Measurements from ENCODE around the gene RANBP6. TPM values are rescaled to one million over a fixed set of nuclear protein-coding genes. Genes with fewer than 3 reads are reported as not detected.
"Not testable (repeated sequence)": the region's sequence is repeated elsewhere in the genome, so short reads cannot be mapped to it uniquely, and the experiment has no call there.

Gene RANBP6
- 8.3 and 8.6 TPM in 2 replicates for polyA plus RNA-seq (2013)

- H3K4ac ChIP-seq (ENCODE audit: low read depth, low read length), result peak within 1 kb of the TSS; percentile 88
- H3K9ac ChIP-seq (ENCODE audit: low read length), result peak within 1 kb of the TSS; percentile 78
- H2AK5ac ChIP-seq (ENCODE audit: low read length), result peak within 1 kb of the TSS; percentile 74
- DNase-seq, result peak; percentile 85 to 88
- H3K36me3 ChIP-seq (ENCODE audit: control insufficient read depth in 1 of 2, insufficient read depth in 2 of 2, low read length in 2 of 2), result peaks cover 0 to 5% of the 10 kb centered on the region in 2 experiments
- H2BK12ac ChIP-seq (ENCODE audit: low read length), result peak within 1 kb of the TSS; percentile 84
- peak within 1 kb of the TSS; percentile 59 for H4K12ac ChIP-seq (ENCODE audit: low read depth, low read length)
- H3K27me3 ChIP-seq (ENCODE audit: insufficient read depth, low read length), result no peaks in the 10 kb centered on the region
- H3K79me1 ChIP-seq (ENCODE audit: low read length), result peaks cover 6% of the 10 kb centered on the region
- peaks cover 6 to 9% of the 10 kb centered on the region in 2 experiments for H3K4me1 ChIP-seq (ENCODE audit: control insufficient read depth in 1 of 2, insufficient read depth in 2 of 2, low read length in 2 of 2)
- H4K8ac ChIP-seq (ENCODE audit: low read depth, low read length), result peak within 1 kb of the TSS; percentile 97
- no peak within 1 kb of the TSS for H3K27ac ChIP-seq (ENCODE audit: low read depth, low read length)
- peak within 1 kb of the TSS; percentile 82 for H3K14ac ChIP-seq (ENCODE audit: low read length)
- peak within 1 kb of the TSS; percentile 43 for H2BK120ac ChIP-seq (ENCODE audit: insufficient read depth, low read length, poor library complexity)
- no peaks in the 10 kb centered on the region for H3K9me3 ChIP-seq (ENCODE audit: insufficient read depth, low read depth, low read length)
- H3K23ac ChIP-seq (ENCODE audit: low read length), result no peak within 1 kb of the TSS
- peak within 1 kb of the TSS; percentile 75 for H3K4me3 ChIP-seq (ENCODE audit: low read depth, low read length)
- no CpG with 5 or more reads among the region's 43 CpGs for WGBS (ENCODE audit: extremely low coverage, insufficient coverage, insufficient read length)
- no peak within 1 kb of the TSS for H2BK5ac ChIP-seq (ENCODE audit: low read depth, low read length, poor library complexity)
- peak within 1 kb of the TSS; percentile 76 for H3K4me2 ChIP-seq (ENCODE audit: low read length)
- H3K18ac ChIP-seq (ENCODE audit: low read length), result peak within 1 kb of the TSS; percentile 78
- H4K91ac ChIP-seq (ENCODE audit: low read depth, low read length), result peak within 1 kb of the TSS; percentile 73
- H3K79me2 ChIP-seq (ENCODE audit: control insufficient read depth, insufficient read depth, low read length, poor library complexity), result peaks cover 9% of the 10 kb centered on the region
- H2AFZ ChIP-seq (ENCODE audit: insufficient read depth, low read length, poor library complexity), result peak within 1 kb of the TSS; percentile 50
Measured at GRCh38 chr9:6015278-6016157, at the start of gene RANBP6. Gene RANBP6 (minus strand): TSS chr9:6015624. CDS start chr9:6015607, 17 bp downstream.

DNA sequence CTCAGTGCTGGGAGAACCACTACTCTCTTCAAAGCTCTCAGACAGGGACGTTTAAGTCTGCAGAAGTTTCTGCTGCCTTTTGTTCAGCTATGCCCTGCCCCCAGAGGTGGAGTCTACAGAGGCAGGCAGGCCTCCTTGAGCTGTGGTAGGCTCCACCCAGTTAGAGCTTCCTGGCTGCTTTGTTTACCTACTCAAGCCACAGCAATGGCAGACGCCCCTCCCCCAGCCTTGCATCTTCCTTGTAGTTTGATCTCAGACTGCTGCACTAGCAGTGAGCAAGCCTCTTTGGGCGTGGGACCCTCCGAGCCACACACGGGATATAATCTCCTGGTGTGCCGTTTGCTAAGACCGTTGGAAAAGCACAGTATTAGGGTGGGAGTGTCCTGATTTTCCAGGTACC is 47.7 kb upstream of the RANBP6 start:
- H3K23ac ChIP-seq (ENCODE audit: low read length); H4K12ac ChIP-seq (ENCODE audit: low read depth, low read length); H4K8ac ChIP-seq (ENCODE audit: low read depth, low read length); H3K36me3 ChIP-seq (ENCODE audit: control insufficient read depth in 1 of 2, insufficient read depth in 2 of 2, low read length in 2 of 2); H3K79me2 ChIP-seq (ENCODE audit: control insufficient read depth, insufficient read depth, low read length, poor library complexity); H4K91ac ChIP-seq (ENCODE audit: low read depth, low read length); H2BK5ac ChIP-seq (ENCODE audit: low read depth, low read length, poor library complexity); H2AK5ac ChIP-seq (ENCODE audit: low read length); H3K4me3 ChIP-seq (ENCODE audit: low read depth, low read length); H3K9me3 ChIP-seq (ENCODE audit: insufficient read depth, low read depth, low read length); DNase-seq; H3K27ac ChIP-seq (ENCODE audit: low read depth, low read length); H3K4me1 ChIP-seq (ENCODE audit: control insufficient read depth in 1 of 2, insufficient read depth in 2 of 2, low read length in 2 of 2); H3K9ac ChIP-seq (ENCODE audit: low read length); H3K4ac ChIP-seq (ENCODE audit: low read depth, low read length); H3K14ac ChIP-seq (ENCODE audit: low read length); H2AFZ ChIP-seq (ENCODE audit: insufficient read depth, low read length, poor library complexity); H3K4me2 ChIP-seq (ENCODE audit: low read length); H2BK120ac ChIP-seq (ENCODE audit: insufficient read depth, low read length, poor library complexity); H3K27me3 ChIP-seq (ENCODE audit: insufficient read depth, low read length); H3K79me1 ChIP-seq (ENCODE audit: low read length); H3K18ac ChIP-seq (ENCODE audit: low read length); H2BK12ac ChIP-seq (ENCODE audit: low read length): not testable (repeated sequence)
- WGBS (ENCODE audit: extremely low coverage, insufficient coverage, insufficient read length), result no CpG with 5 or more reads among the region's 7 CpGs

GRCh38 chr9:6055666-6056065 is 40.2 kb upstream of the RANBP6 start:
- no peak overlapping the region for H3K14ac ChIP-seq (ENCODE audit: low read length)
- no peaks in the 10 kb centered on the region for H3K27me3 ChIP-seq (ENCODE audit: insufficient read depth, low read length)
- H3K4me2 ChIP-seq (ENCODE audit: low read length), result no peak overlapping the region
- H2BK12ac ChIP-seq (ENCODE audit: low read length), result no peak overlapping the region
- no peak overlapping the region for H2AK5ac ChIP-seq (ENCODE audit: low read length)
- no peak overlapping the region for H3K23ac ChIP-seq (ENCODE audit: low read length)
- WGBS (ENCODE audit: extremely low coverage, insufficient coverage, insufficient read length), result no CpG with 5 or more reads among the region's 3 CpGs
- no peak for DNase-seq
- no peaks in the 10 kb centered on the region for H3K79me1 ChIP-seq (ENCODE audit: low read length)
- no peak overlapping the region for H2BK120ac ChIP-seq (ENCODE audit: insufficient read depth, low read length, poor library complexity)
- H4K91ac ChIP-seq (ENCODE audit: low read depth, low read length), result no peak overlapping the region
- no peak overlapping the region for H3K9ac ChIP-seq (ENCODE audit: low read length)
- no peaks in the 10 kb centered on the region for H3K36me3 ChIP-seq (ENCODE audit: control insufficient read depth in 1 of 2, insufficient read depth in 2 of 2, low read length in 2 of 2)
- no peaks in the 10 kb centered on the region for H3K4me1 ChIP-seq (ENCODE audit: control insufficient read depth in 1 of 2, insufficient read depth in 2 of 2, low read length in 2 of 2)
- no peak overlapping the region for H4K12ac ChIP-seq (ENCODE audit: low read depth, low read length)
- no peak overlapping the region for H3K27ac ChIP-seq (ENCODE audit: low read depth, low read length)
- no peak overlapping the region for H4K8ac ChIP-seq (ENCODE audit: low read depth, low read length)
- H3K4ac ChIP-seq (ENCODE audit: low read depth, low read length), result no peak overlapping the region
- H3K18ac ChIP-seq (ENCODE audit: low read length), result no peak overlapping the region
- no peaks in the 10 kb centered on the region for H3K79me2 ChIP-seq (ENCODE audit: control insufficient read depth, insufficient read depth, low read length, poor library complexity)
- H3K4me3 ChIP-seq (ENCODE audit: low read depth, low read length), result no peak overlapping the region
- H2AFZ ChIP-seq (ENCODE audit: insufficient read depth, low read length, poor library complexity), result no peak overlapping the region
- no peaks in the 10 kb centered on the region for H3K9me3 ChIP-seq (ENCODE audit: insufficient read depth, low read depth, low read length)
- H2BK5ac ChIP-seq (ENCODE audit: low read depth, low read length, poor library complexity), result no peak overlapping the region

GRCh38 chr9:6055216-6055615 is 39.8 kb upstream of the RANBP6 start:
- WGBS (ENCODE audit: extremely low coverage, insufficient coverage, insufficient read length), result no CpG with 5 or more reads among the region's 2 CpGs
- no peak overlapping the region for H3K18ac ChIP-seq (ENCODE audit: low read length)
- no peaks in the 10 kb centered on the region for H3K79me1 ChIP-seq (ENCODE audit: low read length)
- H4K12ac ChIP-seq (ENCODE audit: low read depth, low read length), result no peak overlapping the region
- no peaks in the 10 kb centered on the region for H3K9me3 ChIP-seq (ENCODE audit: insufficient read depth, low read depth, low read length)
- no peak overlapping the region for H3K4me3 ChIP-seq (ENCODE audit: low read depth, low read length)
- no peak overlapping the region for H4K8ac ChIP-seq (ENCODE audit: low read depth, low read length)
- no peaks in the 10 kb centered on the region for H3K36me3 ChIP-seq (ENCODE audit: control insufficient read depth in 1 of 2, insufficient read depth in 2 of 2, low read length in 2 of 2)
- no peak overlapping the region for H2BK120ac ChIP-seq (ENCODE audit: insufficient read depth, low read length, poor library complexity)
- H3K9ac ChIP-seq (ENCODE audit: low read length), result no peak overlapping the region
- no peak overlapping the region for H2BK12ac ChIP-seq (ENCODE audit: low read length)
- H2BK5ac ChIP-seq (ENCODE audit: low read depth, low read length, poor library complexity), result no peak overlapping the region
- no peak overlapping the region for H3K27ac ChIP-seq (ENCODE audit: low read depth, low read length)
- no peaks in the 10 kb centered on the region for H3K79me2 ChIP-seq (ENCODE audit: control insufficient read depth, insufficient read depth, low read length, poor library complexity)
- H3K14ac ChIP-seq (ENCODE audit: low read length), result no peak overlapping the region
- peak; percentile 88 to 98 for DNase-seq
- H3K4me2 ChIP-seq (ENCODE audit: low read length), result no peak overlapping the region
- no peak overlapping the region for H3K4ac ChIP-seq (ENCODE audit: low read depth, low read length)
- H3K4me1 ChIP-seq (ENCODE audit: control insufficient read depth in 1 of 2, insufficient read depth in 2 of 2, low read length in 2 of 2), result no peaks in the 10 kb centered on the region
- H4K91ac ChIP-seq (ENCODE audit: low read depth, low read length), result no peak overlapping the region
- H3K27me3 ChIP-seq (ENCODE audit: insufficient read depth, low read length), result no peaks in the 10 kb centered on the region
- no peak overlapping the region for H3K23ac ChIP-seq (ENCODE audit: low read length)
- H2AFZ ChIP-seq (ENCODE audit: insufficient read depth, low read length, poor library complexity), result no peak overlapping the region
- H2AK5ac ChIP-seq (ENCODE audit: low read length), result no peak overlapping the region
